KMS-11 (cell line): ENCODE results near the gene USP48.

ENCODE experiments used
- H2AFZ ChIP-seq: fragments of 200-600 bp; sonication (generic); 2 replicates; pipeline ENCODE4 v1.6.1; 2016; ENCODE audit warnings: antibody characterized with exemption, mixed run types, low read depth
- H3K27ac ChIP-seq: fragments of 200-600 bp; sonication (generic); 2 replicates; pipeline ENCODE4 v1.6.1; 2016; ENCODE audit warnings: mild to moderate bottlenecking, mixed run types
- H3K27me3 ChIP-seq: fragments of 200-600 bp; sonication (generic); 2 replicates; pipeline ENCODE4 v1.6.1; 2017; ENCODE audit warnings: mild to moderate bottlenecking, low read depth, mixed run types, moderate library complexity; ENCODE audit not compliant: insufficient read depth
- H3K36me3 ChIP-seq: fragments of 200-600 bp; sonication (generic); 2 replicates; pipeline ENCODE4 v1.6.1; 2017; ENCODE audit warnings: mild to moderate bottlenecking, mixed run types; ENCODE audit not compliant: insufficient read depth
- H3K4me1 ChIP-seq: fragments of 200-600 bp; sonication (generic); 2 replicates; pipeline ENCODE4 v1.6.1; 2016; ENCODE audit warnings: mild to moderate bottlenecking, low read depth, mixed run types; ENCODE audit not compliant: poor library complexity, severe bottlenecking
- H3K4me2 ChIP-seq: fragments of 200-600 bp; sonication (generic); 2 replicates; pipeline ENCODE4 v1.7.0; 2016; ENCODE audit warnings: mild to moderate bottlenecking, mixed run types
- H3K4me3 ChIP-seq: fragments of 200-600 bp; sonication (generic); IDR thresholded peaks from 2 replicates; pipeline ENCODE4 v1.6.1; 2017; ENCODE audit warnings: low read depth, low read length, mixed read lengths; ENCODE audit not compliant: insufficient read depth
- H3K79me2 ChIP-seq: fragments of 200-600 bp; sonication (generic); 2 replicates; pipeline ENCODE4 v1.6.1; 2016; ENCODE audit warnings: low read depth, mixed run types; ENCODE audit not compliant: insufficient read depth
- H3K9ac ChIP-seq: fragments of 200-600 bp; sonication (generic); 2 replicates; pipeline ENCODE4 v1.6.1; 2016; ENCODE audit warnings: mild to moderate bottlenecking, mixed run types
- H4K20me1 ChIP-seq: fragments of 200-600 bp; sonication (generic); 2 replicates; pipeline ENCODE4 v1.6.1; 2016; ENCODE audit warnings: mild to moderate bottlenecking, mixed run types; ENCODE audit not compliant: insufficient read depth
- TF ChIP-seq, protein P1 (sequence below): fragments of 200-600 bp; sonication (generic); conservative IDR thresholded peaks from 2 replicates; pipeline ENCODE4 v1.6.1; 2017; ENCODE audit warnings: low read depth, mild to moderate bottlenecking, antibody characterized with exemption, low read length, moderate library complexity, mixed read lengths

Gene USP48

DNA sequence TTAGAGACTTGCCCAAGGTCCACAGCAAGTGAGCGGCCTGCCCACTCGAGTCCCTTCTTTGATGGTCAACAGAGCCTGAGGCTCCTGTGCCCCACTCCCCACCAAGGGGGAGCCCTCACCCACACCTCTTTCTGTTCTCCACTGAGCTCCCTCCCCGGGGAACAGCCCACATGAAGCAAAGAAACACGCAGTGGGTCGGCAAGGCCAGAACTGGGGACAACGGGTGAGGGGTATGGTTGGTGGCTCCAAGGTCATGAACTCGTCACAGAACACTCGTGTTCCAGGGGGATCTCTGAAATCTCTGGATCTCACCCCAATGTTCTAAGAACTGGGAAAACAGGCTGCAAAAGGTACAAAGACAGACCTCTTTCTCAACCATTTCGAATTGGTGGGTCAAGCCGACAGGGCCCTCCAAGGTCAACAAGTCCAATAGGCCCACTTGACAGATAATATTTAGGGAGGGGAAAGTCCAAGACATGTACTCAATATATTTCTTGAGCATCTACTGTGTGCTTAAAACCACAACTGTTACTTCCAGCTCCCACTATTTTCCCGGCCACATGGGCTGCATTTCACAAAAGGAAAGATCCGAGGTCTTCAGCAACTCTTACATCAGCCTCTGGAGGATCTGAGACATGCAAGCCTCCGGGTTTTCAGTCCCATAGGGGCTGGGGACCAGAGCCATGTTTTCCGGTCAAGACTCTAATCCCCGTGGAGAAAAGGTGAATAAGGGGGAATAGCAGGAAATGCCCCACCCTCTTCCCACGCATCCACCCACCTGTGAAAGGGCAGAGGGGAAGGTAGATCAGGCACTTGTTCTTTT is 112.7 kb downstream of the USP48 start:
- Histone ChIP-seq H3K4me1 (no peaks in the 10 kb centered on the region), H3K79me2 (no peaks in the 10 kb centered on the region), H3K27me3 (peaks cover 40% of the 10 kb centered on the region), H3K36me3 (no peaks in the 10 kb centered on the region), H3K4me2 (no peak overlapping the region), H3K9ac (no peak overlapping the region), H2AFZ (no peak overlapping the region), H4K20me1 (no peaks in the 10 kb centered on the region), H3K27ac (no peak overlapping the region), H3K4me3 (no peak overlapping the region)
- TF ChIP-seq, protein P1, sequence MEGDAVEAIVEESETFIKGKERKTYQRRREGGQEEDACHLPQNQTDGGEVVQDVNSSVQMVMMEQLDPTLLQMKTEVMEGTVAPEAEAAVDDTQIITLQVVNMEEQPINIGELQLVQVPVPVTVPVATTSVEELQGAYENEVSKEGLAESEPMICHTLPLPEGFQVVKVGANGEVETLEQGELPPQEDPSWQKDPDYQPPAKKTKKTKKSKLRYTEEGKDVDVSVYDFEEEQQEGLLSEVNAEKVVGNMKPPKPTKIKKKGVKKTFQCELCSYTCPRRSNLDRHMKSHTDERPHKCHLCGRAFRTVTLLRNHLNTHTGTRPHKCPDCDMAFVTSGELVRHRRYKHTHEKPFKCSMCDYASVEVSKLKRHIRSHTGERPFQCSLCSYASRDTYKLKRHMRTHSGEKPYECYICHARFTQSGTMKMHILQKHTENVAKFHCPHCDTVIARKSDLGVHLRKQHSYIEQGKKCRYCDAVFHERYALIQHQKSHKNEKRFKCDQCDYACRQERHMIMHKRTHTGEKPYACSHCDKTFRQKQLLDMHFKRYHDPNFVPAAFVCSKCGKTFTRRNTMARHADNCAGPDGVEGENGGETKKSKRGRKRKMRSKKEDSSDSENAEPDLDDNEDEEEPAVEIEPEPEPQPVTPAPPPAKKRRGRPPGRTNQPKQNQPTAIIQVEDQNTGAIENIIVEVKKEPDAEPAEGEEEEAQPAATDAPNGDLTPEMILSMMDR, result no peak

DNA sequence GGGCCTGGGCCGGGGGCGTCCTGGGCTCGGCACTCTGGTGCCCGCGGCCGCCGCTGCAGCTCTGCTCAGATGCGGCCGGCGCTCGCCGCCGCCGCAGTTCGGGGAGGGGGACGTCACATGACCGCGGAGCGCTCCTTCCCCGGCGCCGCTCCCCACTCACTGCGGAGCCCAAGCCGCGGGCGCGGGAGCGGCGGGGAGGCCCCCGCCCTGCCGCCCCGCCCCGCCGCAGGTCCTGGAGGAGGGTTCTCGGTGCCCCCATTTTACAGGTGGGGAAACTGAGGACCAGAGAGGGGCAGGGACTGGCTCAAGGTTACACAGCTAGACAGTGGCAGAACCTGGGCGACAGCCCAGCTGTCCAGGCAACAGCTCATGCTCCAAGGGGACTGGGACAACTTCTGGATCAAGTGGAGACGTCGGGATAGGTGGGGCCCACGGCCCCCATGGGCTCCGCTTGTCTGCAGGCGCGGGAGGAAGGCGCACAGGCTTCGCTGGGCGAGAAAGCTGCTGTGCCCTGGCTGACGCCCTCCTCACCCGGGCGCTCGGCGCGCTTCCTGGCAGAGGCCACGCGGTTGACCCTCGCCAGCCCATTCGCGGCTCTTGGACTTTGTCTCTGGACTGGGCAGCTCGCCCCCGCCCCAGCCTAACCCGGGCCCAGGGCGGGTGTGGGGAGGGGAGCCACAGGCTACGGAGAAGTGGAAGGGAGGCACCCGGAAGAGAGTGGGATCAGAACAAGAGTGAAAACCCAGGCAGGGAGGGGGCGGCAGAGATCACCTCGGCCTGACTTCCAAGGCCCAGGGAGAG is 113.5 kb downstream of the USP48 start, which contains the start of gene RAP1GAP:
RAP1GAP (minus strand) TSS at position 100 of the 801 bp plus-strand sequence. CDS start 49,325 bp downstream, outside the sequence.
- Histone ChIP-seq H3K27me3 (peaks cover 48% of the 10 kb centered on the region), H3K4me3 (no peak within 1 kb of the TSS), H3K4me2 (peak within 1 kb of the TSS; percentile 36)

DNA sequence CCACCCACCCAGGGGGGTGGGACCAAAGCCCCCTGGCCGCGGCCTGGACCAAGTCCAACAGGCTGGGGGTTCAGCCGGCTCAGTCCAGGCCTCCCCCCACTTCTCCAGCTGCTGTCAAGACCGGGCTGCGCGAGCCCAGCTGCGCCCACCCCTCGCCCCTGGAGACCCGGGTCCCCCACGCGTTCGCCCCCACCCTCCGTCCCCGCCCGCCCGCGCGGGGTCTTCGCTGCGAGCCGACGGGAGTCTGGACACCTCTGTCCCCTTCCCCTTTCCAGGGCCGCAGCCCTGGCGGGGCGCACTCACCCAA is 114.0 kb downstream of the USP48 start:
- peak overlapping the region; percentile 36 for H3K4me2 ChIP-seq
- no peaks in the 10 kb centered on the region for H3K4me1 ChIP-seq
- H3K36me3 ChIP-seq, result no peaks in the 10 kb centered on the region
- H2AFZ ChIP-seq, result peak overlapping the region; percentile 10; the same call in 1 of the 2 replicates
- H3K27ac ChIP-seq, result no peak overlapping the region
- no peaks in the 10 kb centered on the region for H4K20me1 ChIP-seq
- TF ChIP-seq, protein P1, result no peak
- no peaks in the 10 kb centered on the region for H3K79me2 ChIP-seq
- peaks cover 50% of the 10 kb centered on the region for H3K27me3 ChIP-seq
- no peak overlapping the region for H3K9ac ChIP-seq
- no peak overlapping the region for H3K4me3 ChIP-seq

More for the DNA sequence above, 113.5 kb downstream of the USP48 start, which contains the start of gene RAP1GAP:
- Histone ChIP-seq H3K79me2 (no peaks in the 10 kb centered on the region), H2AFZ (peak within 1 kb of the TSS; percentile 10; the same call in 1 of the 2 replicates), H3K27ac (no peak within 1 kb of the TSS), H4K20me1 (no peaks in the 10 kb centered on the region), H3K9ac (no peak within 1 kb of the TSS), H3K36me3 (no peaks in the 10 kb centered on the region), H3K4me1 (no peaks in the 10 kb centered on the region)
- TF ChIP-seq, protein P1, result no peak

DNA sequence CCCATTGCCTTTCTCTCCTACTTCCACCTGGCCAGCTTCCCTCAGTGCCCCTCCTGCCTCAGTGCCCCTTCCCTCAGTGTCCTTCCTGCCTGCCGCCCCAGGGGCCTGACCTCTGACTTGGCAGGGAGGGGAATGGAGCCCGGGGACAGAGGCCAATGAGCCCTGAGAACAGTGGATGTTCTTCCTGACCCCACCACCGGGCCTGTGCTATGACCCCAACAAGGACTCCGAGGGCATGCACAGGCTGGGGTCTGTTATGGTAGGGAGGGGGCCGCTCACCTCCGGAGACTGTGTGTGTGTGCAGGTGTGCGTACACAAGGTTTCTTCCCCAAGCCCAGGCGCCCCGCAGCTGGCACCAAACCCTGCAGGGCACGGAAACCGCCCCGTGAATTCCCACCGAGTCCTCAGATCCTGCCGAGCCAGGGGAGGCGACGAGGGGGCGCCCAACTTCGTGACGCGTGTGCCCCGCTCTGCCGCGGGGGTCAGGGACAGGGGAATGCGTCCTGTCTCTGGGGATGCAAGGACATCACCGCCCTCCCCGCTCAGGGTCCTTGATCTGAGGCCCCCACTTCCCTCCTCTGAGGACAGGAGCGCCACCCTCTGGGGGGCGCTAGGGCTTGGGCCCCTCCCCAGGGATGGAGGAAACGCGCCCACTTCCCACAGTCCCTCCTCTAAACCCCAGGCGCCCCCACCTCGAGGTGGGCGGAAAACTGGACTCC is 114.6 kb downstream of the USP48 start:
- Histone ChIP-seq H4K20me1 (no peaks in the 10 kb centered on the region), H3K4me2 (no peak overlapping the region), H3K36me3 (no peaks in the 10 kb centered on the region), H3K27ac (no peak overlapping the region), H3K4me3 (no peak overlapping the region), H3K9ac (no peak overlapping the region), H3K4me1 (no peaks in the 10 kb centered on the region), H3K79me2 (no peaks in the 10 kb centered on the region), H3K27me3 (peaks cover 51% of the 10 kb centered on the region), H2AFZ (no peak overlapping the region)
- TF ChIP-seq, protein P1, result no peak
